Vagina (tissue), 2 donors: Measurements from ENCODE around the gene HEATR1. TPM values are rescaled to one million over a fixed set of nuclear protein-coding genes. Genes with fewer than 3 reads are reported as not detected.

Experiments used
- DNase-seq, 2 donors: peaks; one replicate each; pipeline ENCODE4 v3.0.0-alpha.2; 2017; ENCODE audit errors: extremely low spot score in 2 of 2
- H3K27ac ChIP-seq: fragments of 200-600 bp; sonication (generic); one replicate; pipeline ENCODE4 v1.5.1; 2019
- H3K27me3 ChIP-seq: fragments of 200-600 bp; sonication (generic); one replicate; pipeline ENCODE4 v1.5.1; 2019
- H3K36me3 ChIP-seq, 2 donors: fragments of 200-600 bp; sonication (generic); one replicate each; pipeline ENCODE4 v1.5.1; 2017 to 2019
- H3K4me1 ChIP-seq: fragments of 200-600 bp; sonication (generic); one replicate; pipeline ENCODE4 v1.5.1; 2019
- H3K4me3 ChIP-seq, 2 donors: fragments of 200-600 bp; sonication (generic); 1 replicate in 1 of 2; 2 replicates in 1 of 2; pipeline ENCODE4 v1.5.1; 2016 to 2019
- H3K9me3 ChIP-seq: fragments of 200-600 bp; sonication (generic); one replicate; pipeline ENCODE4 v1.5.1; 2019
- POLR2A ChIP-seq, 2 donors: fragments of 450-650 bp; IDR thresholded peaks; one replicate each; pipeline ENCODE4 v1.6.1; 2017; ENCODE audit warnings: antibody characterized with exemption in 2 of 2, mild to moderate bottlenecking in 2 of 2, moderate library complexity in 2 of 2
- POLR2AphosphoS5 ChIP-seq, 2 donors: sonication (generic); formaldehyde crosslinking; IDR thresholded peaks; one replicate each; pipeline ENCODE4 v1.9.0; 2017; ENCODE audit warnings: antibody characterized with exemption in 2 of 2, mild to moderate bottlenecking in 2 of 2, low read depth in 1 of 2; ENCODE audit not compliant: insufficient read depth in 1 of 2
- intact Hi-C: fragments of 100-400 bp; cut with DNase I; formaldehyde crosslinking; loops from one replicate; pipeline ENCODE4 v1.15.1; 2023
- total RNA-seq: library from RNA; depleted of rRNA; stranded (reverse); fragments of >200 nt; gene quantifications from one replicate; pipeline ENCODE4 v1.2.3, GENCODE V29; 2016
- TF ChIP-seq, protein P1 (sequence below), 3 experiments: fragments of 450-650 bp in 2 of 3; fragments of 200-600 bp in 1 of 3; sonication (generic) in 1 of 3; IDR thresholded peaks; one replicate each; pipeline ENCODE4 v1.5.1; 2017 to 2019; ENCODE audit warnings: antibody characterized with exemption in 3 of 3, mild to moderate bottlenecking in 2 of 3, moderate library complexity in 2 of 3

HEATR1 gene
- total RNA-seq, 1 donor from 2014 or later: 24.1 TPM

DNA sequence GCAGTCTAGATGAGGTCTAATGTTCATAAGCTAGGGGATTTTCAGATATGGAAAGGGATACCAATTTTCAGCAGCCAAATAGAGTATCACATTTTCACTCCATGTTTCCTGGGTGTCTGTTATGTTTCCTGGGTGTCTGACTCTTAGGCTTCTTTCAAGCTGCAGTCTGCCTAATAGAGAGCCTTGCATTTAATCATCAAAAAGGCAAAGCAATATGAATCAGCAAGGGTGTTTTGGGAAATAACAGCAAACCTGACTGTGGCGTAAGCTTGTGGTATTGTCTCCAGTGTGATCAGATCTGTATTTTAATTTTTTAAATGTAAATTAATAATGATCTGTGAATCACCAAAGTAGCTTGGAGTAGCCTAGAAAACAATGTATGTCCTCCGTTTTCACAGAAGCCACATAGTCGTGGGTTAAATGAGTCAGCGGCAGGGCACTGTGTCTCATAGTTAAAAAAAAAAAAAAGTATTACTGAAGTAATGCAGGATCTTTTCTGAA is 70.1 kb downstream of the HEATR1 start:
- TF ChIP-seq POLR2A (IDR thresholded peaks at IDR 0.05) (no peak), POLR2AphosphoS5 (IDR thresholded peaks at IDR 0.05; ENCODE audit: insufficient read depth in 1 of 2, low read depth in 1 of 2) (no peak)
- TF ChIP-seq, protein P1, sequence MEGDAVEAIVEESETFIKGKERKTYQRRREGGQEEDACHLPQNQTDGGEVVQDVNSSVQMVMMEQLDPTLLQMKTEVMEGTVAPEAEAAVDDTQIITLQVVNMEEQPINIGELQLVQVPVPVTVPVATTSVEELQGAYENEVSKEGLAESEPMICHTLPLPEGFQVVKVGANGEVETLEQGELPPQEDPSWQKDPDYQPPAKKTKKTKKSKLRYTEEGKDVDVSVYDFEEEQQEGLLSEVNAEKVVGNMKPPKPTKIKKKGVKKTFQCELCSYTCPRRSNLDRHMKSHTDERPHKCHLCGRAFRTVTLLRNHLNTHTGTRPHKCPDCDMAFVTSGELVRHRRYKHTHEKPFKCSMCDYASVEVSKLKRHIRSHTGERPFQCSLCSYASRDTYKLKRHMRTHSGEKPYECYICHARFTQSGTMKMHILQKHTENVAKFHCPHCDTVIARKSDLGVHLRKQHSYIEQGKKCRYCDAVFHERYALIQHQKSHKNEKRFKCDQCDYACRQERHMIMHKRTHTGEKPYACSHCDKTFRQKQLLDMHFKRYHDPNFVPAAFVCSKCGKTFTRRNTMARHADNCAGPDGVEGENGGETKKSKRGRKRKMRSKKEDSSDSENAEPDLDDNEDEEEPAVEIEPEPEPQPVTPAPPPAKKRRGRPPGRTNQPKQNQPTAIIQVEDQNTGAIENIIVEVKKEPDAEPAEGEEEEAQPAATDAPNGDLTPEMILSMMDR (IDR thresholded peaks at IDR 0.05): no peak
- Histone ChIP-seq H3K36me3 (peaks cover 0 to 11% of the 10 kb centered on the region in 2 donors), H3K27me3 (no peaks in the 10 kb centered on the region), H3K4me3 (no peak overlapping the region), H3K9me3 (no peaks in the 10 kb centered on the region), H3K4me1 (no peaks in the 10 kb centered on the region), H3K27ac (no peak overlapping the region)
- intact Hi-C loops: no loop called here
- no peak for DNase-seq

DNA sequence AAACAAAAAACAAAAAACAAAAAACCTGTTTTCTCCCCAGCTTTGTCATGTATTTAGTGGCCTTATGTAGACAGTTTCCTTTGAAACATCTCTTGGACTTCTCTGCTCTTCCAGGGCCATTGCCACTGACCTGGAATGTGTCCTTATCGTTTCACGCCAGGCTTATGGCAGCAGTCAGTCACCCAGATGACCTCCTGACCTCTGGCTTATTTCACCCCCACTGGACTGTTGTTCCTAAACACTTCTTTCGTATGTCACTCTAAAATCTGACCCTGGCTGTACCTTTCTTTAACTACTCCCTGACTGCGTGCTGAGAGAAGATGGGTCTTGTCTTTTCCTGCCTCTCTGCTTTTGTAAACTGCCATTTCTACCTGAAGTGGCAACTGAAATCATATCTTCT is 71.5 kb downstream of the HEATR1 start:
- H3K27me3 ChIP-seq: no peaks in the 10 kb centered on the region
- no peak overlapping the region for H3K27ac ChIP-seq
- TF ChIP-seq, protein P1 (IDR thresholded peaks at IDR 0.05): no peak
- TF ChIP-seq POLR2A (IDR thresholded peaks at IDR 0.05): no peak
- TF ChIP-seq POLR2AphosphoS5 (IDR thresholded peaks at IDR 0.05; ENCODE audit: insufficient read depth in 1 of 2, low read depth in 1 of 2): no peak
- DNase-seq: no peak
- intact Hi-C loops: no loop called here
- no peaks in the 10 kb centered on the region for H3K9me3 ChIP-seq
- H3K36me3 ChIP-seq: no peaks in the 10 kb centered on the region
- H3K4me1 ChIP-seq: no peaks in the 10 kb centered on the region
- no peak overlapping the region for H3K4me3 ChIP-seq

DNA sequence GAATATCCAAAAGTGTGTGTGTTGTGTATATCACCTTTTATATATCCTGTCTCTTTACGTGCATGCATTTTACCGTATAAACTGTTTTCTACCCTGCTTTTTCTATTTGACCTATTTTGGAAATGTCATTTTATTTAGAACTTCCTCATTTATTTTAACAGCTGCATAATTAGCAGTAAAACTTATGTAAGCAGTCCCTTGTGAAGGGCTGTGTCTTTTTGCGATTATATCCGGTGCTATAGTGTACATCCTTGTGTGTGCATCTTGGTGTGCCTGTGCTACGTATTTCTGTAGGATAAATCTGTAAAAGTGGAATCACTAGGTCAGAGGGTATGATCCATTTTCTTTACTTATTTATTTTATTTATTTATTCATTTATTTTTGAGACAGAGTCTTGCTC is 73.4 kb downstream of the HEATR1 start:
- TF ChIP-seq POLR2A (IDR thresholded peaks at IDR 0.05) (no peak), POLR2AphosphoS5 (IDR thresholded peaks at IDR 0.05; ENCODE audit: insufficient read depth in 1 of 2, low read depth in 1 of 2) (no peak)
- TF ChIP-seq, protein P1 (IDR thresholded peaks at IDR 0.05): no peak
- intact Hi-C loops: no loop called here
- Histone ChIP-seq H3K27ac (no peak overlapping the region), H3K36me3 (peaks cover 0 to 5% of the 10 kb centered on the region in 2 donors), H3K27me3 (no peaks in the 10 kb centered on the region), H3K4me1 (no peaks in the 10 kb centered on the region), H3K9me3 (no peaks in the 10 kb centered on the region), H3K4me3 (no peak overlapping the region)
- DNase-seq: no peak

DNA sequence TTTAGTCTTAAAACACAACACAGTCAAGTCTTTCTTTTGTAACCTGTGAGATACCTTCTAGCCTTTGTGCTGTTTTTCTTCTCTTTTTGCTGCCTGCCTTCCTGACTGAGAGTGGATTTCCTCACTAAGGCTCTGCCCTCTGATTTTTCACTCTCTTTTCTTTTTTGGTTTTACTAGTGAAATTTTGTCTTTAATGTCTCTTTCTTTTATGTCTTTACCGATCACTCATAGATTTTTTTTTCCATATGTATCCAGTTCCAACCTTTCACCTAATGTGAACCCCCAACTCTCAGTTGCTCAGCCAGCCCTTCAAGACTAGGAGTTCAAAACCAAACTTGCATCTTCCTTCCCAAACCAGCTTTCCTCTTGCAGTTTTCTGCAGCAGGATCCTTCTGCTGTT is 74.0 kb downstream of the HEATR1 start:
- TF ChIP-seq, protein P1 (IDR thresholded peaks at IDR 0.05): no peak
- no peak for TF ChIP-seq POLR2A (IDR thresholded peaks at IDR 0.05)
- no peak for TF ChIP-seq POLR2AphosphoS5 (IDR thresholded peaks at IDR 0.05; ENCODE audit: insufficient read depth in 1 of 2, low read depth in 1 of 2)
- H3K4me3 ChIP-seq: no peak overlapping the region
- no peak overlapping the region for H3K27ac ChIP-seq
- intact Hi-C loops: no loop called here
- DNase-seq: no peak
- H3K27me3 ChIP-seq: no peaks in the 10 kb centered on the region
- peaks cover 0 to 5% of the 10 kb centered on the region in 2 donors for H3K36me3 ChIP-seq
- peaks cover under 1% of the 10 kb centered on the region for H3K4me1 ChIP-seq
- H3K9me3 ChIP-seq: no peaks in the 10 kb centered on the region

DNA sequence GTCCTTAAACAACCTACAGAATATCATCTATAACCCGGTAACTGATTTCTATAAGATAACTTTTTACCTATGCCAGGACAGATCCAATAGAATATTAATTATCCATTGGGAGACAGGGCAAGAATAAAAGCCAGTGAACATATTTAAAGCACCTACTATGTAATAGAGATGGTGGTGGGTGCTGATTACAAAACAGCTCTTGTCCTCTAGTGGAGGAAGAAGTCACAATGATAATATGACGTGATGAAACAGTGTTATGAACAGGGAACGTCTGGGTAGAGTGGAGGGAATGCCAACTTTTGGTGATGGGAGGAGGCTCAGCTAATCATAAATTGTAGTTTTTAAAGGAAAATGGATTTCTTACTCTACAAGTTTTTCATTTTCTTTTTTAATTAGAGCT is 78.2 kb downstream of the HEATR1 start:
- DNase-seq: no peak
- Histone ChIP-seq H3K9me3 (no peaks in the 10 kb centered on the region), H3K4me1 (peaks cover 14% of the 10 kb centered on the region), H3K36me3 (peaks cover 0 to 5% of the 10 kb centered on the region in 2 donors), H3K27me3 (no peaks in the 10 kb centered on the region), H3K27ac (no peak overlapping the region), H3K4me3 (no peak overlapping the region)
- intact Hi-C loops: no loop called here
- TF ChIP-seq, protein P1 (IDR thresholded peaks at IDR 0.05): no peak
- no peak for TF ChIP-seq POLR2A (IDR thresholded peaks at IDR 0.05)
- TF ChIP-seq POLR2AphosphoS5 (IDR thresholded peaks at IDR 0.05; ENCODE audit: insufficient read depth in 1 of 2, low read depth in 1 of 2): no peak
